HG03571 (cell line): ENCODE measurements around the gene TXNIP.
"Not testable (repeated sequence)": the region's sequence is repeated elsewhere in the genome, so short reads cannot be mapped to it uniquely, and the experiment has no call there.

ENCODE experiments used
- ATAC-seq: cut with Tn5 transposase; IDR thresholded peaks from one replicate; pipeline ENCODE4 v1.9.1; 2021; ENCODE audit not compliant: unreplicated experiment

Gene TXNIP

GRCh38 chr1:145996433-145997015 lies at the start of gene TXNIP:
TXNIP (minus strand) TSS chr1:145996579; CDS start chr1:145996266, 313 bp downstream.
- peak; percentile 88 for ATAC-seq

GRCh38 chr1:146039844-146040194 lies 43.4 kb upstream of the TXNIP start:
- no peak for ATAC-seq

GRCh38 chr1:146036965-146037646 lies 40.7 kb upstream of the TXNIP start:
- ATAC-seq: no peak

GRCh38 chr1:146036241-146036964 lies 40.0 kb upstream of the TXNIP start:
- ATAC-seq: no peak

- no peak for ATAC-seq
Observed at GRCh38 chr1:146035048-146035423, 38.7 kb upstream of the TXNIP start.

GRCh38 chr1:146032631-146033219 lies 36.3 kb upstream of the TXNIP start:
- no peak for ATAC-seq

GRCh38 chr1:146031476-146031875 lies 35.1 kb upstream of the TXNIP start:
- no peak for ATAC-seq

- ATAC-seq: no peak
Observed at GRCh38 chr1:146029117-146029516, 32.7 kb upstream of the TXNIP start.

- ATAC-seq: not testable (repeated sequence)
Observed at GRCh38 chr1:146026650-146027049, 30.3 kb upstream of the TXNIP start.

GRCh38 chr1:146025787-146026495 lies 29.6 kb upstream of the TXNIP start:
- not testable (repeated sequence) for ATAC-seq

GRCh38 chr1:146022403-146023127 lies 26.2 kb upstream of the TXNIP start:
- no peak for ATAC-seq

GRCh38 chr1:146021622-146022402 lies 25.4 kb upstream of the TXNIP start, which contains the start of gene HJV:
HJV (minus strand) TSS chr1:146021735; CDS start chr1:146020231, 1,504 bp downstream.
- ATAC-seq: no peak

- ATAC-seq: no peak
Observed at GRCh38 chr1:146021050-146021445, 24.7 kb upstream of the TXNIP start.

- ATAC-seq: no peak
Observed at GRCh38 chr1:146020058-146021049, 24.0 kb upstream of the TXNIP start.

- no peak for ATAC-seq
Observed at GRCh38 chr1:146019231-146020057, 23.1 kb upstream of the TXNIP start.

GRCh38 chr1:146016891-146017290 lies 20.5 kb upstream of the TXNIP start:
- ATAC-seq: no peak

GRCh38 chr1:146013559-146013922 lies 17.2 kb upstream of the TXNIP start:
- no peak for ATAC-seq
